IMR-90 (cell line): ENCODE measurements around the gene GPC6.

ENCODE experiments used
- ELK1 ChIP-seq: fragments of 150-350 bp; IDR thresholded peaks from 2 replicates; pipeline ENCODE4 v1.6.1; 2016; ENCODE audit warnings: low read depth, mild to moderate bottlenecking, low read length, moderate library complexity, borderline replicate concordance
- POLR2A ChIP-seq: IDR thresholded peaks from 2 replicates; pipeline ENCODE4 v1.6.1; 2012; ENCODE audit warnings: mild to moderate bottlenecking, low read depth, low read length
- RCOR1 ChIP-seq: IDR thresholded peaks from 2 replicates; pipeline ENCODE4 v1.6.1; 2012; ENCODE audit warnings: mild to moderate bottlenecking, low read length, improper control_type of control experiment; ENCODE audit not compliant: insufficient replicate concordance
- TF ChIP-seq, protein P1 (sequence below): conservative IDR thresholded peaks from 2 replicates; pipeline ENCODE4 v1.5.1; 2012; ENCODE audit warnings: mild to moderate bottlenecking, low read depth, low read length, improper control_type of control experiment

GRCh38 chr13:93762708-93763426, 536.3 kb downstream of the GPC6 start:
- TF ChIP-seq RCOR1 (no peak), ELK1 (no peak), POLR2A (no peak)
- TF ChIP-seq, protein P1, sequence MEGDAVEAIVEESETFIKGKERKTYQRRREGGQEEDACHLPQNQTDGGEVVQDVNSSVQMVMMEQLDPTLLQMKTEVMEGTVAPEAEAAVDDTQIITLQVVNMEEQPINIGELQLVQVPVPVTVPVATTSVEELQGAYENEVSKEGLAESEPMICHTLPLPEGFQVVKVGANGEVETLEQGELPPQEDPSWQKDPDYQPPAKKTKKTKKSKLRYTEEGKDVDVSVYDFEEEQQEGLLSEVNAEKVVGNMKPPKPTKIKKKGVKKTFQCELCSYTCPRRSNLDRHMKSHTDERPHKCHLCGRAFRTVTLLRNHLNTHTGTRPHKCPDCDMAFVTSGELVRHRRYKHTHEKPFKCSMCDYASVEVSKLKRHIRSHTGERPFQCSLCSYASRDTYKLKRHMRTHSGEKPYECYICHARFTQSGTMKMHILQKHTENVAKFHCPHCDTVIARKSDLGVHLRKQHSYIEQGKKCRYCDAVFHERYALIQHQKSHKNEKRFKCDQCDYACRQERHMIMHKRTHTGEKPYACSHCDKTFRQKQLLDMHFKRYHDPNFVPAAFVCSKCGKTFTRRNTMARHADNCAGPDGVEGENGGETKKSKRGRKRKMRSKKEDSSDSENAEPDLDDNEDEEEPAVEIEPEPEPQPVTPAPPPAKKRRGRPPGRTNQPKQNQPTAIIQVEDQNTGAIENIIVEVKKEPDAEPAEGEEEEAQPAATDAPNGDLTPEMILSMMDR = no peak
